ENCODE measurements around the gene LRRTM4. TPM values are rescaled to one million over a fixed set of nuclear protein-coding genes. Genes with fewer than 3 reads are reported as not detected.

LRRTM4 gene
- total RNA-seq, 1 experiment from 2014 or later, result 12.0 TPM

DNA sequence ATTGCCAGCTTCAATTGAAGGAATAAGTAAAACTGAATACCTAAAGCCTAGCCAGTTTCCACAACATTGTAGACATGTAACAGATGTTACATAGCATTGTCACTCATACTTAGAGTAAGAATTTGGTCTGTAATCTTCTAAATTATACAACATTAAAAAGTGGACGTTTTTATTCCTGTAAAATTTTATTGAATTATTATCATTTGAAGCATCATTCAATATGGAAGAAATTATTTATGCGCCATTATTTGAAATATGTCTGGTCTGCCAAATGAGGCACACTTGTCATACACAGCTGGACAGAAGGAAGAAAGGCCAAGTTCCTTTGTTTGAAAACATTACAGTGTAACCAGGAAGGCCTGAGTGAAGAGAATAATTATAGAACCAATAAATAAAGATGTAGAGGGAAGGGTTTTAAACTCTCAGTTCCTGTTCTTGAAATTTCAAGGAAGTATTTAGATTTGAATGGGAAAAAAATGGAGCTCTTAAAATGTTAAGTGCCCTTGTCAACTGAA, 575.5 kb downstream of the LRRTM4 start:
- Mint-ChIP-seq H3K4me1 (no peaks in the 10 kb centered on the region), H3K27ac (no peak overlapping the region), H3K9me3 (no peaks in the 10 kb centered on the region), H3K4me3 (no peak overlapping the region), H3K27me3 (ENCODE audit: low read depth) (no peaks in the 10 kb centered on the region), H3K36me3 (ENCODE audit: insufficient read depth in 1 of 3, low read depth in 3 of 3) (peaks cover 0 to 5% (median 0%) of the 10 kb centered on the region in 3 experiments; a peak in 1 of 7 replicates)
- DNase-seq, result no peak
- Histone ChIP-seq H3K9me3 (ENCODE audit: control insufficient read depth, low read depth, low read length) (no peaks in the 10 kb centered on the region), H3K27me3 (ENCODE audit: insufficient read depth, low read length) (no peaks in the 10 kb centered on the region), H3K27ac (ENCODE audit: insufficient read length, low read depth, low read length) (no peak overlapping the region), H3K56ac (ENCODE audit: insufficient read length, low read depth, low read length) (no peak overlapping the region), H2BK20ac (ENCODE audit: low read depth, low read length, poor library complexity, severe bottlenecking) (no peak overlapping the region), H2BK120ac (ENCODE audit: low read depth, low read length, poor library complexity, severe bottlenecking) (no peak overlapping the region), H3K79me2 (ENCODE audit: insufficient read depth, low read length) (no peaks in the 10 kb centered on the region), H3T11ph (ENCODE audit: low read length) (no peak overlapping the region), H4K91ac (ENCODE audit: insufficient read length, low read depth, low read length) (no peak overlapping the region), H4K5ac (ENCODE audit: insufficient read length, low read depth, low read length) (no peak overlapping the region), H3K18ac (ENCODE audit: insufficient read length, low read depth, low read length) (no peak overlapping the region), H2AFZ (ENCODE audit: low read length) (no peak overlapping the region), H3K4me1 (ENCODE audit: insufficient read depth, low read length) (no peaks in the 10 kb centered on the region), H2BK15ac (ENCODE audit: low read depth, low read length) (no peak overlapping the region), H3K23ac (ENCODE audit: insufficient read length, low read depth, low read length) (no peak overlapping the region), H2AK5ac (ENCODE audit: insufficient read length, low read length) (no peak overlapping the region), H3K14ac (ENCODE audit: insufficient read depth, low read length) (no peak overlapping the region), H4K20me1 (ENCODE audit: control insufficient read depth, insufficient read depth, insufficient read length) (no peaks in the 10 kb centered on the region), H3K4me2 (ENCODE audit: insufficient read depth, insufficient read length, low read length) (no peak overlapping the region), H3K23me2 (ENCODE audit: insufficient read length, low read depth, low read length, poor library complexity, severe bottlenecking) (no peaks in the 10 kb centered on the region), H3K79me1 (ENCODE audit: insufficient read depth, low read depth, low read length, poor library complexity, severe bottlenecking) (no peaks in the 10 kb centered on the region), H3K9ac (ENCODE audit: extremely low read depth, insufficient read length, low read length) (no peak overlapping the region), H2BK5ac (ENCODE audit: insufficient read length, low read length) (no peak overlapping the region), H3K4ac (ENCODE audit: low read depth, low read length) (no peak overlapping the region), H4K8ac (replicated peaks; ENCODE audit: insufficient read length, low read depth, low read length) (no peak overlapping the region), H2BK12ac (ENCODE audit: insufficient read length, low read depth, low read length) (no peak overlapping the region)
- TF ChIP-seq, protein P1, sequence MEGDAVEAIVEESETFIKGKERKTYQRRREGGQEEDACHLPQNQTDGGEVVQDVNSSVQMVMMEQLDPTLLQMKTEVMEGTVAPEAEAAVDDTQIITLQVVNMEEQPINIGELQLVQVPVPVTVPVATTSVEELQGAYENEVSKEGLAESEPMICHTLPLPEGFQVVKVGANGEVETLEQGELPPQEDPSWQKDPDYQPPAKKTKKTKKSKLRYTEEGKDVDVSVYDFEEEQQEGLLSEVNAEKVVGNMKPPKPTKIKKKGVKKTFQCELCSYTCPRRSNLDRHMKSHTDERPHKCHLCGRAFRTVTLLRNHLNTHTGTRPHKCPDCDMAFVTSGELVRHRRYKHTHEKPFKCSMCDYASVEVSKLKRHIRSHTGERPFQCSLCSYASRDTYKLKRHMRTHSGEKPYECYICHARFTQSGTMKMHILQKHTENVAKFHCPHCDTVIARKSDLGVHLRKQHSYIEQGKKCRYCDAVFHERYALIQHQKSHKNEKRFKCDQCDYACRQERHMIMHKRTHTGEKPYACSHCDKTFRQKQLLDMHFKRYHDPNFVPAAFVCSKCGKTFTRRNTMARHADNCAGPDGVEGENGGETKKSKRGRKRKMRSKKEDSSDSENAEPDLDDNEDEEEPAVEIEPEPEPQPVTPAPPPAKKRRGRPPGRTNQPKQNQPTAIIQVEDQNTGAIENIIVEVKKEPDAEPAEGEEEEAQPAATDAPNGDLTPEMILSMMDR (conservative IDR thresholded peaks at IDR 0.05), result no peak
- WGBS (ENCODE audit: extremely low coverage, insufficient read length, low lambda C conversion rate), result no CpG with 5 or more reads among the region's 2 CpGs
